ENCODE results near the gene CD300H. TPM values are rescaled to one million over a fixed set of nuclear protein-coding genes. Genes with fewer than 3 reads are reported as not detected.
"Not testable (repeated sequence)": the region's sequence is repeated elsewhere in the genome, so short reads cannot be mapped to it uniquely, and the experiment has no call there.

Gene CD300H
- polyA plus RNA-seq, 3 donors: 57.9 to 148 (median 84.7) TPM

- no peaks in the 10 kb centered on the region for H3K79me2 ChIP-seq (ENCODE audit: insufficient read depth, low read length)
- no peak for TF ChIP-seq CTCF (IDR thresholded peaks at IDR 0.05)
- Mint-ChIP-seq H3K27ac (peak overlapping the region in 3 of 7 donors; percentile 33 to 58 (median 58)), H3K4me3 (peak overlapping the region in 1 of 2 donors; percentile 26), H3K27me3 (ENCODE audit: low read depth in 3 of 3) (peaks cover 13 to 24% (median 16%) of the 10 kb centered on the region in 3 donors), H3K4me1 (peaks cover 21% of the 10 kb centered on the region), H3K9me3 (peaks cover 0 to 4% (median under 1%) of the 10 kb centered on the region in 7 donors), H3K36me3 (peaks cover 0 to 5% of the 10 kb centered on the region in 2 donors)
- no peaks in the 10 kb centered on the region for H4K20me1 ChIP-seq (ENCODE audit: insufficient read depth, low read length)
- WGBS (ENCODE audit: insufficient coverage): 90% methylated on average over 7 of the region's 9 CpGs
- H2AFZ ChIP-seq (ENCODE audit: insufficient read depth, low read depth, low read length, poor library complexity, severe bottlenecking): no peak overlapping the region
- intact Hi-C loops (cut with micrococcal nuclease): no loop called here
- peaks cover 0 to 4% of the 10 kb centered on the region in 2 donors for H3K27me3 ChIP-seq (ENCODE audit: control insufficient read depth in 2 of 2, insufficient read depth in 2 of 2, low read length in 2 of 2)
- no peak overlapping the region for H3K27ac ChIP-seq (ENCODE audit: low read depth in 1 of 2, low read length in 2 of 2)
- H3K4me1 ChIP-seq (ENCODE audit: control insufficient read depth in 1 of 2, insufficient read depth in 2 of 2, low read length in 2 of 2): peaks cover 13 to 17% of the 10 kb centered on the region in 2 donors
- no peak overlapping the region for H3K4me3 ChIP-seq (replicated peaks in 1 of 3; ENCODE audit: low read depth in 2 of 3, low read length in 3 of 3)
- H3K4me2 ChIP-seq (replicated peaks; ENCODE audit: extremely low read depth, low read length, poor library complexity, severe bottlenecking): no peak overlapping the region
- no peaks in the 10 kb centered on the region for H3K36me3 ChIP-seq (replicated peaks in 1 of 2; ENCODE audit: control insufficient read depth in 1 of 2, insufficient read depth in 2 of 2, low read length in 2 of 2)
- no peaks in the 10 kb centered on the region for H3K9me3 ChIP-seq (replicated peaks in 1 of 2; ENCODE audit: control insufficient read depth in 1 of 2, insufficient read depth in 1 of 2, low read length in 2 of 2)
- no peak overlapping the region for H3K9ac ChIP-seq (ENCODE audit: insufficient read depth, low read length, poor library complexity, severe bottlenecking)
- DNase-seq: peak in 2 of 3 donors; percentile 45 to 70
Measured at GRCh38 chr17:74578979-74579378, 11.7 kb upstream of the CD300H start.

GRCh38 chr17:74574489-74575142, 7.3 kb upstream of the CD300H start:
- H3K27ac ChIP-seq (ENCODE audit: low read depth in 1 of 2, low read length in 2 of 2): no peak overlapping the region
- Mint-ChIP-seq H3K27me3 (ENCODE audit: low read depth in 3 of 3) (peaks cover 12 to 20% (median 18%) of the 10 kb centered on the region in 3 donors), H3K9me3 (peaks cover 0 to 14% (median 3%) of the 10 kb centered on the region in 7 donors), H3K36me3 (peaks cover 0 to 7% of the 10 kb centered on the region in 2 donors), H3K27ac (no peak overlapping the region), H3K4me1 (peaks cover 37% of the 10 kb centered on the region), H3K4me3 (peak overlapping the region in 1 of 2 donors; percentile 2)
- DNase-seq: no peak
- H3K79me2 ChIP-seq (ENCODE audit: insufficient read depth, low read length): no peaks in the 10 kb centered on the region
- no peak overlapping the region for H3K9ac ChIP-seq (ENCODE audit: insufficient read depth, low read length, poor library complexity, severe bottlenecking)
- H3K4me3 ChIP-seq (replicated peaks in 1 of 3; ENCODE audit: low read depth in 2 of 3, low read length in 3 of 3): no peak overlapping the region
- H2AFZ ChIP-seq (ENCODE audit: insufficient read depth, low read depth, low read length, poor library complexity, severe bottlenecking): no peak overlapping the region
- no peak overlapping the region for H3K4me2 ChIP-seq (replicated peaks; ENCODE audit: extremely low read depth, low read length, poor library complexity, severe bottlenecking)
- H3K27me3 ChIP-seq (ENCODE audit: control insufficient read depth in 2 of 2, insufficient read depth in 2 of 2, low read length in 2 of 2): peaks cover 0 to 4% of the 10 kb centered on the region in 2 donors
- TF ChIP-seq CTCF (IDR thresholded peaks at IDR 0.05): no peak
- intact Hi-C loops (cut with micrococcal nuclease): no loop called here
- peaks cover 34 to 40% of the 10 kb centered on the region in 2 donors for H3K4me1 ChIP-seq (ENCODE audit: control insufficient read depth in 1 of 2, insufficient read depth in 2 of 2, low read length in 2 of 2)
- 85% methylated on average over 2 of the region's 5 CpGs for WGBS (ENCODE audit: insufficient coverage)
- H3K9me3 ChIP-seq (replicated peaks in 1 of 2; ENCODE audit: control insufficient read depth in 1 of 2, insufficient read depth in 1 of 2, low read length in 2 of 2): no peaks in the 10 kb centered on the region
- H4K20me1 ChIP-seq (ENCODE audit: insufficient read depth, low read length): no peaks in the 10 kb centered on the region
- H3K36me3 ChIP-seq (replicated peaks in 1 of 2; ENCODE audit: control insufficient read depth in 1 of 2, insufficient read depth in 2 of 2, low read length in 2 of 2): no peaks in the 10 kb centered on the region

DNA sequence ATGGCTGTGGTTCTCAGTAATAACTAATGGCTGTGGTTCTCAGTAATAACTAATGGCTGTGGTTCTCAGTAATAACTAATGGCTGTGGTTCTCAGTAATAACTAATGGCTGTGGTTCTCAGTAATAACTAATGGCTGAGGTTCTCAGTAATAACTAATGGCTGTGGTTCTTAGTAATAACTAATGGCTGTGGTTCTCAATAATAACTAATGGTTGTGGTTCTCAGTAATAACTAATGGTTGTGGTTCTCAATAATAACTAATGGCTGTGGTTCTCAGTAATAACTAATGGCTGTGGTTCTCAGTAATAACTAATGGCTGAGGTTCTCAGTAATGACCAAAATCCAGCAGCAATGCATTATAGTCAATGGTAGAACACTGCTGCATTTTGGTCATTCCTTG, 6.3 kb upstream of the CD300H start:
- H3K27ac Mint-ChIP-seq; H4K20me1 ChIP-seq (ENCODE audit: insufficient read depth, low read length); H3K4me3 ChIP-seq (replicated peaks in 1 of 3; ENCODE audit: low read depth in 2 of 3, low read length in 3 of 3); H3K27me3 ChIP-seq (ENCODE audit: control insufficient read depth in 2 of 2, insufficient read depth in 2 of 2, low read length in 2 of 2); intact Hi-C loops (cut with micrococcal nuclease); H3K79me2 ChIP-seq (ENCODE audit: insufficient read depth, low read length); H3K4me3 Mint-ChIP-seq; H3K9me3 ChIP-seq (replicated peaks in 1 of 2; ENCODE audit: control insufficient read depth in 1 of 2, insufficient read depth in 1 of 2, low read length in 2 of 2); H3K4me2 ChIP-seq (replicated peaks; ENCODE audit: extremely low read depth, low read length, poor library complexity, severe bottlenecking); DNase-seq; H3K36me3 Mint-ChIP-seq; H3K36me3 ChIP-seq (replicated peaks in 1 of 2; ENCODE audit: control insufficient read depth in 1 of 2, insufficient read depth in 2 of 2, low read length in 2 of 2); H3K27ac ChIP-seq (ENCODE audit: low read depth in 1 of 2, low read length in 2 of 2); H3K9ac ChIP-seq (ENCODE audit: insufficient read depth, low read length, poor library complexity, severe bottlenecking); H2AFZ ChIP-seq (ENCODE audit: insufficient read depth, low read depth, low read length, poor library complexity, severe bottlenecking): not testable (repeated sequence)
- H3K4me1 Mint-ChIP-seq: peaks cover 39% of the 10 kb centered on the region
- peaks cover 12 to 20% (median 17%) of the 10 kb centered on the region in 3 donors for H3K27me3 Mint-ChIP-seq (ENCODE audit: low read depth in 3 of 3)
- peaks cover 38 to 41% of the 10 kb centered on the region in 2 donors for H3K4me1 ChIP-seq (ENCODE audit: control insufficient read depth in 1 of 2, insufficient read depth in 2 of 2, low read length in 2 of 2)
- H3K9me3 Mint-ChIP-seq: peaks cover 0 to 15% (median 3%) of the 10 kb centered on the region in 7 donors
